ENCODE data around the gene RUBCN.
"Not testable (repeated sequence)": the region's sequence is repeated elsewhere in the genome, so short reads cannot be mapped to it uniquely, and the experiment has no call there.

RUBCN gene

DNA sequence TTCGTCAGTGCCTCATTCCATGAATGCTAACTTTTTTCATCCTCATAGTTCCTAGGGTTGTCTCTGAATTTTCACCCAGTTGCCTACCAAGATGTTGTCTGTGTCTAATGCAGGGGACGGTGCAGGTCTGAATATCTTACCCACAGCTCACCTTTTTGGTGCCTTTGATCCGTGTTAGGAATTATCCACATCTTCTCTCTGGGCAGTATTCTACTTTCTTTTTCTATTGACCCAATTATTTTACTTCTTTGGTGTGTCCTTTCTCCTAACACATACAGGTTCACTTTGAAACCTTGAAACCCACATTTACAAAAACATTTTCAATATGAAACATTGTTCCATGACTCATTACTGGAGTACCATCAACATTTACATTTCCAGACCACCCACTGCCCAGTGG lies 80.6 kb downstream of the RUBCN start:
- not testable (repeated sequence) for DNase-seq

DNA sequence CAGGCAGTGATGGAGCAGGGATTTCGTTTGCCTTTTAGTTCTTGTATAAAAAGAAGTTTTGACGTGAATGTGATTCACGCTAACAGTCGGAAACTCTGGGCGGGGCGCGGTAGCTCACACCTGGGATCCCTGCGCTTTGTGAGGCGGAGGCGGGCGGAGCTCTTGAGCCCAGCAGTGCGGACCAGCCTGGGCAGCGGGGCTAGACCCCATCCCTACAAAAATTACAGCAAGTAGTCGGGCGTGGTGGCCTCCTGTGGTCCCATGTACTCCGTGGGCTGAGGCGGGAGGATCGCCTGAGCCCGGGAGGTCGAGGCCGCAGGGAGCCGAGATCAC lies 81.7 kb downstream of the RUBCN start:
- not testable (repeated sequence) for DNase-seq

DNA sequence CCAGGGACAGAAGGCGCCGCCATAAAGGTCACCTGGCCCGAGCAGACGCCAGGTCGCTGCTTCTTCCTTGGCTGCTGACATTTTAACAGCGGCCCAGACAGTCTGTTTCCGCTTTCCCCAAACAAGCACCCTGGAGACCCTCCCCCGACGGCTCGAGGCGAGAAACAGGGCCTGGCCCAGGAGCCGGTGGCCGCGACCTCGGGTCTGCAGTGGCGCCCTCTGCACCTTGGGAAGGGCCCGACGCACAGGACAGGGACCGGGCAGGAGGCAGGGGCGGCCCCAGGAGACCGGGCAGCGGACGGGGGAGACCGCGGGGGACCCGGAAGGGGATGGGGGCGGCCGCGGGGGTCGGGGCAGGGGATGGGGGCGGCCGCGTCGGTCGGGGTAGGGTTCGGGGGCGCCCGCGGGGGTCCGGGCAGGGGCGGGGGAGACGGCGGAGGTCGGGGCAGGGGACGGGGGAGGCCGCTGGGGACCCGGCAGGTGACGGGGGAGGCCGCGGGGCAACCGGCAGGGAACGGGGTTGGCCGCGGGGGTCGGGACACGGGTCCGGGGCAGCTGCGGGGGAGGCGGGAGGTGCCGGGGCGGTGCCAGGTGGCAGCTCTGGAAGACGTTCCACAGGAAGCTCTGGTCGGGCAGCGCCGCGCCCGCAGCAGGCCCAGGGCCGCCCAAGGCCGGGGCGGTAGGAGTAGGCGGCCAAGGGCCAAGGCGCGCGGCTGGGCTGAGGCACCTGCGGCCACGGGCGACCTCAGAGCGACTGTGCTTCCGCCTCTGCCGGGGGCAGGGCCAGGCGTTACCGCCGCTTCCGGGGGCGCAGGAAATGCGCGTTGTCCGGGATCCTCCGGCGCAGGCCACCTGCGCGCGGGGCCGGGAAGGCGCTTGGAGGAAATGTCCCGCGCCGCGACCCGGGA lies 82.4 kb downstream of the RUBCN start:
- not testable (repeated sequence) for DNase-seq

- not testable (repeated sequence) for DNase-seq
These were observed 83.8 kb downstream of the RUBCN start for GRCh38 chr3:197652860-197653259.

GRCh38 chr3:197647649-197648048 lies 89.1 kb downstream of the RUBCN start:
- not testable (repeated sequence) for DNase-seq

DNA sequence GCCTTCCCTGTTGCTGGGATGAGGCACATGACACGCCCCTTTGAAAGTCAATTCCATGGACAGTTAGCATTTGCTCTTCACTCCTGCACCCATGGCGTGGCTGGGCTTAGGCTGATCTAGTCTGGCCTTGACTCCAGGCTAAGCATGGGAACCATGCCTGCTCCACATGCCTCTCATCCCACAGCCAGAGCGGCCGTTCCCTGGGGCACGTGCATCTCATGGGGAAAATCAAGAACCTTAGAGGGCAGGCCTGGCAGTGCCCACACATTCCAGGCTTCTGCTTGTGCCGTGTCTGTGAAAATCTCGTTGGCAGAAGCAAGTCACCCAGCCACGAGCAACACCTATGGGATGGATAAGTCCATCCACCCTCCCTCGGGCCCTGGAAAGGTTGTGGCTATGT lies 89.5 kb downstream of the RUBCN start:
- not testable (repeated sequence) for DNase-seq

DNA sequence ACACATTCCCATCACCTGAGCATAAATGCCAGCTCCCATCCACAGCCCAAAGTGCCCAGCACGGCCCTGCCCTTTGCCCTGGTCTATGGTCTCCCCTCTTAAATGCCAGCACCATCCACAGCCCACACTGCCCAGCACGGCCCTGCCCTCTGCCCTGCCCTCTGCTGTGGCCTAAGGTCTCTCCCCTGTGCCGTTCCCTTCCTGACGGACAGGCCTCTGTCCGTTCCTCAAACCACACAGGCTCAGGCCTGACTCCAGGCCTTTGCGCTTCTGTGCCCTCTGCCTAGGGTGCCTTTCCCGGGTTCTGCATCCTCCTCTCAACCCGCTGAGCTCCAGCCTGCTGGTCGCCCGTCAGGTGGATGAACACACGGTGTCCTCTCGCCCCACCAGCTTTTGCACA lies 90.4 kb downstream of the RUBCN start:
- DNase-seq: not testable (repeated sequence)

- DNase-seq: not testable (repeated sequence)
These were observed 99.1 kb downstream of the RUBCN start for GRCh38 chr3:197637556-197637955.

DNA sequence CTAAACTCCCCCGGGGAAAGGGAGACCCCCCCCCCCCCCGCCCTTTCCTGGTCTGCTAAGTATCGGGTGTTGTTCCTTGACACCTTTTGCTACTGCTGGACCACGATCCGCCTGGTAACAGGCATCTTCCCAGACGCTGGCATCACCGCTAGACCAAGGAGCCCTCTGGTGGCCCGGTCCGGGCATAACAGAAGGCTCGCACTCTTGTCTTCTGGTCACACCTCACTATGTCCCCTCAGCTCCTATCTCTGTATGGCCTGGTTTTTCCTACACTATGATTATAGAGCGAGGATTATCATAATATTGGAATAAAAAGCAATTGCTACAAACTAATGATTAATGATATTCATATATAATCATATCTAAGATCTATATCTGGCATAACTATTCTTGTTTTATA lies 104.7 kb downstream of the RUBCN start:
- DNase-seq: not testable (repeated sequence)

GRCh38 chr3:197630766-197631165 lies 105.9 kb downstream of the RUBCN start:
- not testable (repeated sequence) for DNase-seq

DNA sequence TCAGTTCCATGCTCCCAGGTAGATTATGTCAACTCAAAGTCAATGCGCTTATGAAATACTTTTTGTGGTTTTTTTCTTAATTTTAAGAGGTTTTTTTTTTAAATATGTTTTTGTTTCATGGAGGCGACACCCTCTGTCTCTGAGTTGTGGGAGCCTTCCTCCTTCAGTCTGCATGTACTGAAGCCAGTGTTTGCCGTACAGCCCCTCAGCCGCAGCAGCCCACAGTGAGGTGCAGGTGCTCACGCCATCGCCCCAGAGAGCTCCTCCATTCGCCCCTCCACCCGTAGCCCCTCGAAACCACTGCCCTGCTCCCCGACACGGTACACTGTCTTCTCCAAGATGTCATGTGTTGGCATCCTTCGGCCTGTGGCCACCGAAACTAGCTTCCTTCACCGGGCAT lies 107.4 kb downstream of the RUBCN start:
- not testable (repeated sequence) for DNase-seq

DNA sequence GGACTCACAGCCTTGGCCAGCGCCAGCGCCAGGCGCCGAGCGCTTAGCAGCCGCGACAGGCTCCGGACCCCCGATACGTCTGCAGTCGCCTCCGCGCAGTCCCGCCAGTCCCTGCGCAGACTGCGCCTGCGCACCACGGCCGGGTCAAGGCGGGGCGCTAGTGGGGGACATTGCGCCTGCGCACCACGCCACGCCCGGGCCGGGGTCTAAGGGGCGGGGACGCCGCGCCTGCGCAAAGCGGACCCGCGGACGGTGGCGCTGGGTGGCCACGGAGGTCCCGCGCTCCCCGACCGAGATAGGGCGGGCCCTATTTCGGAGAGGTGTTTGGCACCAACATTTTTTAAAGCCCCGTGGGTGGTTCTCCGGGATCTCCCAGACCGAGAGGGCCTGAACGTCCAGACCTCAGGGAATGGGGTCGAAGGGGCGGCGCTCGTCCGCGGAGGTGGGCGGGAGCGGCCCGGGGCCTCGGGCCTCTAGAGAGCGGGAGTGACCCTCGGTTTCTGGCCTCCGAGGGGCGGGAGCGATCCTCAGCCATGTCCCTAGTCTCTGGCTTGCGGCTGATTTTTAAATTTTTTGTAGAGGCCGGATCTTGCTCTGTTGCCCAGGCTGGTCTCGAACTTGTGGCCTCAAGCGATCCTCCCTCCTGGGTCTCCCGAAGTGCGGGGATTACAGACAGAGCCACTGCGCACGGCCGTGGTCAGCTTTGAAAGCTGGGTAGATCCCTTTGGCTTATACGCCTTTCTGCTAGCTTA lies 108.8 kb downstream of the RUBCN start:
- DNase-seq: peak; percentile 81

DNA sequence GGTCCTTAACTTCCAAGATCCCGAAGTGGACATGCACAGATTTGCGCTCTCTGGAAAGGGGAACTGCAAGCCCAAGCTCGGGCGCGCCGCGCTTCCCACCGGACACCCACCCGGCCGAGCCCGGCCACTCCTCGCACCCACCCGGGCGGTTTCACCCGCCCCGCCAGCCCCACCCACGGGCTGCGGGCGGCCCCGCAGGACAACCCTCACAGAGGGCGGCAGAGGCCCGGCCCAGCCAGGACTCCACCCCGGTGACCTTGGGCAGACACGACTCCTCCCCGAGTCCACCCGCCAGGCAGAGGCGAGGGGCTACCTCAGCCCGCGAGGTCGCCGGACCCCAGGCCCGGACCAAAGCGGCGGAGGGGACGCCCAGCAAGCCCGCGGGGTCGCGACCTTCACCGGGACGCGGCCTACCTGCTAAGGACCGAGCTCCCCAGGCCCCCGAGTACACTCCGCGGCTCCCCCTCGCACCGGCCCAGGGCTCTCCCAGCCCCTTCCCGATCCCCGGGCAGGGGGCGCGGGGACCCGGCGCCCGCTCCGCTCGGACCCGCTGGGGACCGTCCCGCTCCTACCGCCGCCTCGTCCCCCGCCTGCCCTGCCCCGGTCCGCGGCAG lies 109.4 kb downstream of the RUBCN start:
- DNase-seq: not testable (repeated sequence)

GRCh38 chr3:197626404-197627157 lies 110.1 kb downstream of the RUBCN start:
- DNase-seq: not testable (repeated sequence)

DNA sequence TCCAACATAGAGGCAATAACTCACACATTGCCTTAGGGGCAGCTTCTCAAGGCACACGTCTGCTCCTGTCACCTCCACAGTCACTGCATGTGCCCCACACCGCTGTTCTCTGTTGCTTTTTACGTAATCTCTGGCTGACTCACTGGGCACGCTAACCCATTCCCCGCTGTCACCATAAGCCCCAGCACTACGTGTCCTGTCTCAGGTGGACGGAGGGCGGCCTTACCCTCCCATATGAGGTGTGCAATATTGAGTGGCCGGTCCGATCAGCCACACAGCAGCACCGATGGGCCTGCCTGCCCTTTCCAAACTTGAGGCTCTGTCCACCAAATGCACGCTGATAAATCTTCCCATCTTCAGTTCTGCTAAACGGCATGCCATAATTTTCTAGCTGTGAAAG lies 115.2 kb downstream of the RUBCN start:
- DNase-seq: not testable (repeated sequence)
